GM12878 (cell line): ENCODE results near the gene MALSU1.

Experiments used
- ATF3 ChIP-seq: IDR thresholded peaks from 2 replicates; pipeline ENCODE4 v1.6.1; 2011; ENCODE audit warnings: low read depth, mild to moderate bottlenecking, low read length, moderate library complexity, borderline replicate concordance; ENCODE audit errors: extremely low read depth
- BHLHE40 ChIP-seq, 2 experiments: fragments of 450-650 bp in 1 of 2; IDR thresholded peaks; 2 replicates each; pipeline ENCODE4 v1.6.1; 2011 to 2017; ENCODE audit warnings: low read depth in 2 of 2, borderline replicate concordance in 1 of 2, improper control_type of control experiment in 1 of 2, low read length in 1 of 2, mild to moderate bottlenecking in 1 of 2
- CTCF ChIP-seq, 3 experiments: IDR thresholded peaks in 2 of 3; conservative IDR thresholded peaks in 1 of 3; 2 replicates each; pipeline ENCODE4 v1.5.1; 2011; ENCODE audit warnings: low read depth in 3 of 3, low read length in 3 of 3, mild to moderate bottlenecking in 3 of 3, control low read depth in 2 of 3, moderate library complexity in 2 of 3, inconsistent platforms in 1 of 3, mixed read lengths in 1 of 3; ENCODE audit not compliant: control insufficient read depth in 2 of 3, insufficient read depth in 1 of 3; ENCODE audit errors: extremely low read depth in 1 of 3
- FOXK2 ChIP-seq: fragments of 450-650 bp; IDR thresholded peaks from 2 replicates; pipeline ENCODE4 v1.6.1; 2017; ENCODE audit warnings: mild to moderate bottlenecking, moderate library complexity
- HDAC2 ChIP-seq: fragments of 200-600 bp; sonication (generic); IDR thresholded peaks from 2 replicates; pipeline ENCODE4 v1.6.1; 2017
- POLR2AphosphoS5 ChIP-seq: IDR thresholded peaks from 2 replicates; pipeline ENCODE4 v1.6.1; 2011; ENCODE audit warnings: mild to moderate bottlenecking, low read length, inconsistent platforms
- RELA ChIP-seq: fragments of 450-650 bp; IDR thresholded peaks from 2 replicates; pipeline ENCODE4 v1.8.0; 2014; ENCODE audit warnings: borderline replicate concordance; ENCODE audit not compliant: partially characterized antibody
- RUNX3 ChIP-seq: IDR thresholded peaks from 2 replicates; pipeline ENCODE4 v1.6.1; 2012; ENCODE audit warnings: low read length, inconsistent platforms
- SMC3 ChIP-seq: IDR thresholded peaks from 2 replicates; pipeline ENCODE4 v1.6.1; 2011; ENCODE audit warnings: low read length, improper control_type of control experiment, borderline replicate concordance

GRCh38 chr7:23343806-23344475 lies 44.8 kb downstream of the MALSU1 start:
- TF ChIP-seq SMC3, result no peak
- TF ChIP-seq BHLHE40 (IDR thresholded peaks at IDR 0.05; ENCODE audit: borderline replicate concordance in 1 of 2, low read depth in 2 of 2, low read length in 1 of 2), result no peak
- no peak for TF ChIP-seq RELA
- no peak for TF ChIP-seq RUNX3
- TF ChIP-seq CTCF (IDR thresholded peaks at IDR 0.05 in 2 of 3, conservative IDR thresholded peaks at IDR 0.05 in 1 of 3; ENCODE audit: control insufficient read depth in 2 of 3, extremely low read depth in 1 of 3, insufficient read depth in 1 of 3, low read depth in 3 of 3, low read length in 3 of 3), result no peak
- TF ChIP-seq ATF3, result no peak
- no peak for TF ChIP-seq HDAC2
- no peak for TF ChIP-seq POLR2AphosphoS5
- TF ChIP-seq FOXK2, result no peak
